ENCODE measurements around the gene KAT14.
"Not testable (repeated sequence)": the region's sequence is repeated elsewhere in the genome, so short reads cannot be mapped to it uniquely, and the experiment has no call there.

Gene KAT14

GRCh38 chr20:18137412-18138265, at the start of gene KAT14, which contains the start of gene PET117:
Gene KAT14, plus strand, starts transcription at chr20:18137863. Its CDS starts 4,798 bp downstream, at chr20:18142661.
Gene PET117, plus strand, starts transcription at chr20:18137863. Its CDS starts 93 bp downstream, at chr20:18137956.
- POLR2A ChIA-PET: interaction anchor here (1.2 kb wide), 1 partner anchor 455 kb away, joined by 4 read pairs; the partner anchor contains the start of gene RRBP1
- DNase-seq (ENCODE audit: extremely low spot score): peak; percentile 90
- TF ChIP-seq, protein P1, sequence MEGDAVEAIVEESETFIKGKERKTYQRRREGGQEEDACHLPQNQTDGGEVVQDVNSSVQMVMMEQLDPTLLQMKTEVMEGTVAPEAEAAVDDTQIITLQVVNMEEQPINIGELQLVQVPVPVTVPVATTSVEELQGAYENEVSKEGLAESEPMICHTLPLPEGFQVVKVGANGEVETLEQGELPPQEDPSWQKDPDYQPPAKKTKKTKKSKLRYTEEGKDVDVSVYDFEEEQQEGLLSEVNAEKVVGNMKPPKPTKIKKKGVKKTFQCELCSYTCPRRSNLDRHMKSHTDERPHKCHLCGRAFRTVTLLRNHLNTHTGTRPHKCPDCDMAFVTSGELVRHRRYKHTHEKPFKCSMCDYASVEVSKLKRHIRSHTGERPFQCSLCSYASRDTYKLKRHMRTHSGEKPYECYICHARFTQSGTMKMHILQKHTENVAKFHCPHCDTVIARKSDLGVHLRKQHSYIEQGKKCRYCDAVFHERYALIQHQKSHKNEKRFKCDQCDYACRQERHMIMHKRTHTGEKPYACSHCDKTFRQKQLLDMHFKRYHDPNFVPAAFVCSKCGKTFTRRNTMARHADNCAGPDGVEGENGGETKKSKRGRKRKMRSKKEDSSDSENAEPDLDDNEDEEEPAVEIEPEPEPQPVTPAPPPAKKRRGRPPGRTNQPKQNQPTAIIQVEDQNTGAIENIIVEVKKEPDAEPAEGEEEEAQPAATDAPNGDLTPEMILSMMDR (IDR thresholded peaks at IDR 0.05; ENCODE audit: control extremely low read depth, extremely low read depth, low read depth, missing control alignments): no peak
- CTCF ChIA-PET: interaction anchor here (0.8 to 1.3 kb wide), 3 partner anchors 14 to 151 kb away, joined by 3 read pairs; partner anchors contain the start of gene ZNF133

GRCh38 chr20:18088298-18088697, 49.4 kb upstream of the KAT14 start:
- CTCF ChIA-PET; DNase-seq (ENCODE audit: extremely low spot score); POLR2A ChIA-PET: not testable (repeated sequence)

DNA sequence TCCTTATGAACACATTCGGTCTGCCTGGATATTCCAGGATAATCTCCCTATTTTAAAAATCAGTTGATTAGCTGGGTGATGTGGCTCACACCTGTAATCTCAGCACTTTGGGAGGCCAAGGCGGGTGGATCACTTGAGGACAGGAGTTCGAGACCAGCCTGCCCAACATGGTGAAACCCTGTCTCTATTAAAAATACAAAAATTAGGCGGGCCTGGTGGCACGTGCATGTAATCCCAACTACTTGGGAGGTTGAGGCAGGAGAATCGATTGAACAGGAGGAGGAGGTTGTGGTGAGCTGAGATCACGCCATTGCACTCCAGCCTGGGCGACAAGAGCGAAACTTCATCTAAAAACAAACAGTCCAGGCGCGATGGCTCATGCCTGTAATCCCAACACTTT, 48.8 kb upstream of the KAT14 start:
- POLR2A ChIA-PET; CTCF ChIA-PET; DNase-seq (ENCODE audit: extremely low spot score): not testable (repeated sequence)

GRCh38 chr20:18090044-18090443, 47.6 kb upstream of the KAT14 start:
- POLR2A ChIA-PET: no interaction called here
- no peak for DNase-seq (ENCODE audit: extremely low spot score)
- CTCF ChIA-PET: no interaction called here
- TF ChIP-seq, protein P1 (IDR thresholded peaks at IDR 0.05; ENCODE audit: control extremely low read depth, extremely low read depth, low read depth, missing control alignments): no peak

DNA sequence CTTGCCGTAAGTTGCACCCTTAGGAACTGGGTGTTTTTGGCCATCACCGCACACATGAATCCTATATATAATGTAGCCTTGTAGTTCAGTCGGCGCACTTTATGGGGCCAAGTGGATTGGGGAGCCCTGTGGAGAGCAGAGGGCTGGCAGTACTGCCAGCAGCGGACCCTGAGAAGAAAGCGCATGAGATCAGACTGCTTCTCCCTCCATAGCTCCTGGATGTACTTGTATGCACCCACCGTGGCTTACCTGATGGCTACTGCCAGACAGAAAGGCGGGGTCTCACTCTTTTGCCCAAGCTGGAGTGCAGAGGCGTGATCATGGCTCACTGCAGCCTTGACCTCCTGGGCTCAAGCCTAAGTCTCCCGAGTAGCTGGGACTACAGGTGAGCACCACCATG, 47.2 kb upstream of the KAT14 start:
- TF ChIP-seq, protein P1 (IDR thresholded peaks at IDR 0.05; ENCODE audit: control extremely low read depth, extremely low read depth, low read depth, missing control alignments): no peak
- POLR2A ChIA-PET: no interaction called here
- CTCF ChIA-PET: no interaction called here
- no peak for DNase-seq (ENCODE audit: extremely low spot score)

DNA sequence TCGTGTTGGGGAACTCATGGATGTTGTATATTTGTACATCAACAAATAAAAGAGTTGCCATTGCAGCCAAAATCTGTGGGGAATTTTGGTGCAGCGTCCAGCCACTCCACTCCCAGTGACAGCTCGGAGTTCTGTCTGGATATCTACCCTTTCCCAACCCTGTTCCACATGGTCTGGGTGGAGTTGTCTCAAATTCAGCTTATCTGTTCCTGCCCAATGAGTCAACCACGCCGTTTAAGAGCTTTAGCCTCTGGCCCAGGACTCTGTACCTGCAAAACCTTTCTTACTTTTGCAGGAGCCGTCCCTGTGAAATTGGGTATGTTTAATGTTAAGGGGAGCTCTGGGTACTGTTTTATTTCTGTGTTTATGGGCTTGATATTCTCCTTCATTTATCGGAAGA, 46.0 kb upstream of the KAT14 start:
- POLR2A ChIA-PET: no interaction called here
- DNase-seq (ENCODE audit: extremely low spot score): no peak

GRCh38 chr20:18092890-18093289, 44.8 kb upstream of the KAT14 start:
- CTCF ChIA-PET: no interaction called here
- no peak for DNase-seq (ENCODE audit: extremely low spot score)
- TF ChIP-seq, protein P1 (IDR thresholded peaks at IDR 0.05; ENCODE audit: control extremely low read depth, extremely low read depth, low read depth, missing control alignments): no peak
- POLR2A ChIA-PET: no interaction called here

More for the DNA sequence above, 46.0 kb upstream of the KAT14 start:
- TF ChIP-seq, protein P1 (IDR thresholded peaks at IDR 0.05; ENCODE audit: control extremely low read depth, extremely low read depth, low read depth, missing control alignments): no peak
- CTCF ChIA-PET: interaction anchor here (1.3 kb wide), 1 partner anchor 13 kb away, joined by 3 read pairs; no protein-coding TSS in a partner anchor

Measured in GM10248 (cell line).